H1 (cell line): ENCODE data around the gene NEB. TPM values are rescaled to one million over a fixed set of nuclear protein-coding genes. Genes with fewer than 3 reads are reported as not detected.

Experiments used
- BCL11A ChIP-seq, 2 experiments: IDR thresholded peaks; one replicate each; pipeline ENCODE4 v1.6.1; 2011; ENCODE audit warnings: low read depth in 2 of 2, low read length in 2 of 2, mild to moderate bottlenecking in 2 of 2
- CHD2 ChIP-seq: IDR thresholded peaks from 2 replicates; pipeline ENCODE4 v1.6.1; 2012; ENCODE audit warnings: low read length, improper control_type of control experiment
- CTBP2 ChIP-seq: IDR thresholded peaks from 2 replicates; pipeline ENCODE4 v1.7.0; 2011; ENCODE audit warnings: borderline replicate concordance, mild to moderate bottlenecking, moderate library complexity, mixed read lengths, low read length; ENCODE audit not compliant: insufficient read depth, insufficient read length
- KDM1A ChIP-seq: fragments of 200-600, 300-600 bp; sonication (generic); IDR thresholded peaks from 2 replicates; pipeline ENCODE4 v1.7.1; 2016; ENCODE audit warnings: mild to moderate bottlenecking, low read length, borderline replicate concordance
- RNF2 ChIP-seq: fragments of 200-900, 300-1000 bp; sonication (generic); IDR thresholded peaks from 2 replicates; pipeline ENCODE4 v1.7.1; 2016; ENCODE audit warnings: borderline replicate concordance, low read depth, mild to moderate bottlenecking, antibody characterized with exemption, low read length; ENCODE audit not compliant: poor library complexity, severe bottlenecking; ENCODE audit errors: missing control alignments
- SIN3A ChIP-seq, 2 experiments: IDR thresholded peaks in 1 of 2; conservative IDR thresholded peaks in 1 of 2; 2 replicates each; pipeline ENCODE4 v1.6.1; 2011 to 2012; ENCODE audit warnings: low read length in 2 of 2, improper control_type of control experiment in 1 of 2, low read depth in 1 of 2, mild to moderate bottlenecking in 1 of 2
- SP2 ChIP-seq: IDR thresholded peaks from 2 replicates; pipeline ENCODE4 v1.6.1; 2012; ENCODE audit warnings: mild to moderate bottlenecking, low read length, inconsistent platforms
- polyA plus RNA-seq, 7 experiments: library from polyadenylated mRNA; depleted of rRNA in 3 of 7; stranded (reverse) in 5 of 7; unstranded in 2 of 7; fragments of >200 nt in 5 of 7; fragments of 200-250 nt in 2 of 7; gene quantifications; 1 replicate in 5 of 7; 2 replicates in 1 of 7; 4 replicates in 1 of 7; pipeline versions ENCODE4 v1.2.1 to v1.2.3, GENCODE V29; 2011 to 2013; ENCODE audit warnings: missing spikeins in 2 of 7, mixed read lengths in 2 of 7
- total RNA-seq: library from RNA; stranded (reverse); fragmentation: NEBNext Ultra II Directional; extraction: Animal tissue kit (Norgen Biotek cat#: 25700); gene quantifications from 2 replicates; pipeline ENCODE4 v1.2.1, GENCODE V29; 2021
- TF ChIP-seq, protein P1 (sequence below): fragments of 300-600 bp; sonication (generic); IDR thresholded peaks from 2 replicates; pipeline ENCODE4 v1.7.1; 2012; ENCODE audit warnings: low read length, moderate library complexity, mild to moderate bottlenecking, inconsistent platforms; ENCODE audit not compliant: insufficient replicate concordance
- TF ChIP-seq, protein P2 (sequence below): IDR thresholded peaks from 2 replicates; pipeline ENCODE4 v1.6.1; 2012; ENCODE audit warnings: inconsistent platforms

Gene NEB
- total and polyA plus RNA-seq, 2 of the 8 experiments (the other 6 are each of a cell fraction or from before 2014, with no cell fraction given), result 1.4 to 2.5 TPM

DNA sequence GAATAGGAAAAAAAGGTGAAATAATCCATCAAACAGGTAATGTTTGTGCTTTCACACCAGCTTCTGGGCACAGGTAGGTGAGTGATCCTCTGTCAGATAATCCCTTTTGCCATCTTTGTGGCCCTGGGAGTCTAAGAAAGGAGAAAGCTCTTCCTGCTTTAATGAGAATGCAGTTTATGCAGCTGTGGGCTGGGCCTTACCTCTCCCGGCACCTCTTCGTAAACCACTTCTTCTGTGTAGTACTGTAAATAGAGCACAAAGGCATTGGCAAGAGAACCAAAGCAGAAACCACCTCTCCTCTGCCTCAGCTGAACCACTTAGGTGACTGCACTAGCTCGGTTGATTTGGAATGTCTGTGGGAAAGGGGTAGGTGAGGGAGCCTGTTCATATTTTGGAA, 4.9 kb downstream of the NEB start (continued):
- TF ChIP-seq, protein P1, sequence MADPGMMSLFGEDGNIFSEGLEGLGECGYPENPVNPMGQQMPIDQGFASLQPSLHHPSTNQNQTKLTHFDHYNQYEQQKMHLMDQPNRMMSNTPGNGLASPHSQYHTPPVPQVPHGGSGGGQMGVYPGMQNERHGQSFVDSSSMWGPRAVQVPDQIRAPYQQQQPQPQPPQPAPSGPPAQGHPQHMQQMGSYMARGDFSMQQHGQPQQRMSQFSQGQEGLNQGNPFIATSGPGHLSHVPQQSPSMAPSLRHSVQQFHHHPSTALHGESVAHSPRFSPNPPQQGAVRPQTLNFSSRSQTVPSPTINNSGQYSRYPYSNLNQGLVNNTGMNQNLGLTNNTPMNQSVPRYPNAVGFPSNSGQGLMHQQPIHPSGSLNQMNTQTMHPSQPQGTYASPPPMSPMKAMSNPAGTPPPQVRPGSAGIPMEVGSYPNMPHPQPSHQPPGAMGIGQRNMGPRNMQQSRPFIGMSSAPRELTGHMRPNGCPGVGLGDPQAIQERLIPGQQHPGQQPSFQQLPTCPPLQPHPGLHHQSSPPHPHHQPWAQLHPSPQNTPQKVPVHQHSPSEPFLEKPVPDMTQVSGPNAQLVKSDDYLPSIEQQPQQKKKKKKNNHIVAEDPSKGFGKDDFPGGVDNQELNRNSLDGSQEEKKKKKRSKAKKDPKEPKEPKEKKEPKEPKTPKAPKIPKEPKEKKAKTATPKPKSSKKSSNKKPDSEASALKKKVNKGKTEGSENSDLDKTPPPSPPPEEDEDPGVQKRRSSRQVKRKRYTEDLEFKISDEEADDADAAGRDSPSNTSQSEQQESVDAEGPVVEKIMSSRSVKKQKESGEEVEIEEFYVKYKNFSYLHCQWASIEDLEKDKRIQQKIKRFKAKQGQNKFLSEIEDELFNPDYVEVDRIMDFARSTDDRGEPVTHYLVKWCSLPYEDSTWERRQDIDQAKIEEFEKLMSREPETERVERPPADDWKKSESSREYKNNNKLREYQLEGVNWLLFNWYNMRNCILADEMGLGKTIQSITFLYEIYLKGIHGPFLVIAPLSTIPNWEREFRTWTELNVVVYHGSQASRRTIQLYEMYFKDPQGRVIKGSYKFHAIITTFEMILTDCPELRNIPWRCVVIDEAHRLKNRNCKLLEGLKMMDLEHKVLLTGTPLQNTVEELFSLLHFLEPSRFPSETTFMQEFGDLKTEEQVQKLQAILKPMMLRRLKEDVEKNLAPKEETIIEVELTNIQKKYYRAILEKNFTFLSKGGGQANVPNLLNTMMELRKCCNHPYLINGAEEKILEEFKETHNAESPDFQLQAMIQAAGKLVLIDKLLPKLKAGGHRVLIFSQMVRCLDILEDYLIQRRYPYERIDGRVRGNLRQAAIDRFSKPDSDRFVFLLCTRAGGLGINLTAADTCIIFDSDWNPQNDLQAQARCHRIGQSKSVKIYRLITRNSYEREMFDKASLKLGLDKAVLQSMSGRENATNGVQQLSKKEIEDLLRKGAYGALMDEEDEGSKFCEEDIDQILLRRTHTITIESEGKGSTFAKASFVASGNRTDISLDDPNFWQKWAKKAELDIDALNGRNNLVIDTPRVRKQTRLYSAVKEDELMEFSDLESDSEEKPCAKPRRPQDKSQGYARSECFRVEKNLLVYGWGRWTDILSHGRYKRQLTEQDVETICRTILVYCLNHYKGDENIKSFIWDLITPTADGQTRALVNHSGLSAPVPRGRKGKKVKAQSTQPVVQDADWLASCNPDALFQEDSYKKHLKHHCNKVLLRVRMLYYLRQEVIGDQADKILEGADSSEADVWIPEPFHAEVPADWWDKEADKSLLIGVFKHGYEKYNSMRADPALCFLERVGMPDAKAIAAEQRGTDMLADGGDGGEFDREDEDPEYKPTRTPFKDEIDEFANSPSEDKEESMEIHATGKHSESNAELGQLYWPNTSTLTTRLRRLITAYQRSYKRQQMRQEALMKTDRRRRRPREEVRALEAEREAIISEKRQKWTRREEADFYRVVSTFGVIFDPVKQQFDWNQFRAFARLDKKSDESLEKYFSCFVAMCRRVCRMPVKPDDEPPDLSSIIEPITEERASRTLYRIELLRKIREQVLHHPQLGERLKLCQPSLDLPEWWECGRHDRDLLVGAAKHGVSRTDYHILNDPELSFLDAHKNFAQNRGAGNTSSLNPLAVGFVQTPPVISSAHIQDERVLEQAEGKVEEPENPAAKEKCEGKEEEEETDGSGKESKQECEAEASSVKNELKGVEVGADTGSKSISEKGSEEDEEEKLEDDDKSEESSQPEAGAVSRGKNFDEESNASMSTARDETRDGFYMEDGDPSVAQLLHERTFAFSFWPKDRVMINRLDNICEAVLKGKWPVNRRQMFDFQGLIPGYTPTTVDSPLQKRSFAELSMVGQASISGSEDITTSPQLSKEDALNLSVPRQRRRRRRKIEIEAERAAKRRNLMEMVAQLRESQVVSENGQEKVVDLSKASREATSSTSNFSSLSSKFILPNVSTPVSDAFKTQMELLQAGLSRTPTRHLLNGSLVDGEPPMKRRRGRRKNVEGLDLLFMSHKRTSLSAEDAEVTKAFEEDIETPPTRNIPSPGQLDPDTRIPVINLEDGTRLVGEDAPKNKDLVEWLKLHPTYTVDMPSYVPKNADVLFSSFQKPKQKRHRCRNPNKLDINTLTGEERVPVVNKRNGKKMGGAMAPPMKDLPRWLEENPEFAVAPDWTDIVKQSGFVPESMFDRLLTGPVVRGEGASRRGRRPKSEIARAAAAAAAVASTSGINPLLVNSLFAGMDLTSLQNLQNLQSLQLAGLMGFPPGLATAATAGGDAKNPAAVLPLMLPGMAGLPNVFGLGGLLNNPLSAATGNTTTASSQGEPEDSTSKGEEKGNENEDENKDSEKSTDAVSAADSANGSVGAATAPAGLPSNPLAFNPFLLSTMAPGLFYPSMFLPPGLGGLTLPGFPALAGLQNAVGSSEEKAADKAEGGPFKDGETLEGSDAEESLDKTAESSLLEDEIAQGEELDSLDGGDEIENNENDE, result no peak
- TF ChIP-seq CTBP2 (no peak), RNF2 (no peak), BCL11A (IDR thresholded peaks at IDR 0.05; ENCODE audit: low read depth in 2 of 2, low read length in 2 of 2) (no peak), SP2 (no peak), SIN3A (conservative IDR thresholded peaks at IDR 0.05 in 1 of 2, IDR thresholded peaks at IDR 0.05 in 1 of 2; ENCODE audit: low read depth in 1 of 2, low read length in 2 of 2) (no peak), CHD2 (no peak), KDM1A (no peak)
- TF ChIP-seq, protein P2, sequence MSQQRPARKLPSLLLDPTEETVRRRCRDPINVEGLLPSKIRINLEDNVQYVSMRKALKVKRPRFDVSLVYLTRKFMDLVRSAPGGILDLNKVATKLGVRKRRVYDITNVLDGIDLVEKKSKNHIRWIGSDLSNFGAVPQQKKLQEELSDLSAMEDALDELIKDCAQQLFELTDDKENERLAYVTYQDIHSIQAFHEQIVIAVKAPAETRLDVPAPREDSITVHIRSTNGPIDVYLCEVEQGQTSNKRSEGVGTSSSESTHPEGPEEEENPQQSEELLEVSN, result no peak
